Liver (tissue), 9 donors: ENCODE results near the gene MTHFD2L. TPM values are rescaled to one million over a fixed set of nuclear protein-coding genes. Genes with fewer than 3 reads are reported as not detected.

ENCODE experiments used
- DNase-seq: peaks from one replicate; pipeline ENCODE4 v3.0.0-alpha.2; 2017; ENCODE audit warnings: low spot score
- H3K27ac ChIP-seq, 2 donors: one replicate each; pipeline ENCODE4 v1.7.0; 2013; ENCODE audit warnings: inconsistent platforms in 2 of 2, low read length in 2 of 2, control low read depth in 1 of 2, low read depth in 1 of 2, mild to moderate bottlenecking in 1 of 2
- H3K27me3 ChIP-seq, 4 donors: one replicate each; pipeline versions ENCODE4 v1.6.1 to v1.7.0; 2013; ENCODE audit warnings: low read length in 3 of 4, inconsistent platforms in 1 of 4, mild to moderate bottlenecking in 1 of 4, moderate library complexity in 1 of 4; ENCODE audit not compliant: control insufficient read depth in 4 of 4, insufficient read depth in 4 of 4
- H3K36me3 ChIP-seq, 4 donors: one replicate each; pipeline versions ENCODE4 v1.6.1 to v1.7.0; 2013; ENCODE audit warnings: low read length in 3 of 4, mild to moderate bottlenecking in 3 of 4, low read depth in 1 of 4, moderate library complexity in 1 of 4; ENCODE audit not compliant: control insufficient read depth in 4 of 4, insufficient read depth in 3 of 4
- H3K4me1 ChIP-seq, 4 donors: one replicate each; pipeline versions ENCODE4 v1.6.1 to v1.7.0; 2013; ENCODE audit warnings: low read length in 3 of 4, mild to moderate bottlenecking in 3 of 4, moderate library complexity in 1 of 4; ENCODE audit not compliant: control insufficient read depth in 4 of 4, insufficient read depth in 4 of 4
- H3K4me3 ChIP-seq, 3 donors: one replicate each; pipeline versions ENCODE4 v1.6.1 to v1.7.0; 2013; ENCODE audit warnings: low read length in 3 of 3, control low read depth in 1 of 3, low read depth in 1 of 3, mild to moderate bottlenecking in 1 of 3
- H3K9ac ChIP-seq, 2 donors: one replicate each; pipeline ENCODE4 v1.7.0; 2013; ENCODE audit warnings: low read length in 2 of 2, mild to moderate bottlenecking in 2 of 2, moderate library complexity in 2 of 2, control low read depth in 1 of 2, low read depth in 1 of 2
- H3K9me3 ChIP-seq, 4 donors: one replicate each; pipeline versions ENCODE4 v1.6.1 to v1.7.0; 2013; ENCODE audit warnings: low read length in 3 of 4; ENCODE audit not compliant: control insufficient read depth in 4 of 4
- EGR1 ChIP-seq, 2 donors: IDR thresholded peaks; 2 replicates each; pipeline ENCODE4 v1.6.1; 2016 to 2018; ENCODE audit warnings: antibody characterized with exemption in 2 of 2, low read depth in 2 of 2
- HNF4A ChIP-seq, 2 donors: conservative IDR thresholded peaks; 2 replicates each; pipeline ENCODE4 v1.6.1; 2016; ENCODE audit warnings: antibody characterized with exemption in 2 of 2, mild to moderate bottlenecking in 2 of 2
- HNF4G ChIP-seq: IDR thresholded peaks from 2 replicates; pipeline ENCODE4 v1.6.1; 2016; ENCODE audit warnings: antibody characterized with exemption
- JUND ChIP-seq, 2 donors: IDR thresholded peaks; 2 replicates each; pipeline ENCODE4 v1.6.1; 2016; ENCODE audit warnings: antibody characterized with exemption in 2 of 2
- NR2F2 ChIP-seq: IDR thresholded peaks from 2 replicates; pipeline ENCODE4 v1.6.1; 2016; ENCODE audit warnings: antibody characterized with exemption
- RAD21 ChIP-seq, 2 donors: IDR thresholded peaks; 2 replicates each; pipeline ENCODE4 v1.6.1; 2016; ENCODE audit warnings: antibody characterized with exemption in 2 of 2, mild to moderate bottlenecking in 2 of 2
- RXRA ChIP-seq, 2 donors: IDR thresholded peaks; 2 replicates each; pipeline ENCODE4 v1.6.1; 2017 to 2018; ENCODE audit warnings: antibody characterized with exemption in 2 of 2, mild to moderate bottlenecking in 1 of 2
- TAF1 ChIP-seq: conservative IDR thresholded peaks from 2 replicates; pipeline ENCODE4 v1.6.1; 2016; ENCODE audit warnings: antibody characterized with exemption, mild to moderate bottlenecking
- YY1 ChIP-seq: IDR thresholded peaks from 2 replicates; pipeline ENCODE4 v1.6.1; 2016; ENCODE audit warnings: antibody characterized with exemption, mild to moderate bottlenecking
- WGBS: extraction: QIAGEN DNeasy Blood & Tissue Kit; methylation state at CpG from one replicate; pipeline ENCODE4 v1.1.7; 2013; 5-methylcytosine and 5-hydroxymethylcytosine counted together
- polyA plus RNA-seq, 2 donors: library from polyadenylated mRNA; stranded (reverse) in 1 of 2; unstranded in 1 of 2; fragments of 200-250 nt in 1 of 2; fragments of >200 nt in 1 of 2; fragmentation: Nextera tagmentation in 1 of 2; extraction: Ambion mirVana in 1 of 2; gene quantifications; one replicate each; pipeline versions ENCODE4 v1.2.1 to v1.2.3, GENCODE V29; 2013 to 2015
- total RNA-seq, 2 donors: library from RNA; depleted of rRNA; stranded (reverse); fragments of >200 nt; gene quantifications; one replicate each; pipeline ENCODE4 v1.2.3, GENCODE V29; 2014
- TF ChIP-seq, protein P1 (sequence below): fragments of 150-350 bp; IDR thresholded peaks from 2 replicates; pipeline ENCODE4 v1.5.1; 2017; ENCODE audit warnings: improper control_type of control experiment, low read depth, low read length; ENCODE audit not compliant: missing input control
- TF ChIP-seq, protein P2 (sequence below): IDR thresholded peaks from 2 replicates; pipeline ENCODE4 v1.6.1; 2016; ENCODE audit warnings: antibody characterized with exemption, mild to moderate bottlenecking
- TF ChIP-seq, protein P3 (sequence below): IDR thresholded peaks from 2 replicates; pipeline ENCODE4 v1.6.1; 2016; ENCODE audit warnings: antibody characterized with exemption
- TF ChIP-seq, protein P4 (sequence below): IDR thresholded peaks from 2 replicates; pipeline ENCODE4 v1.6.1; 2016; ENCODE audit warnings: antibody characterized with exemption
- donor health status: healthy.
- donor health status: healthy.
- donor health status: healthy.
- donor health status: healthy.
- donor health status: healthy.

Gene MTHFD2L
- total and polyA plus RNA-seq, 4 donors, result 7.4 to 51.5 (median 31.1) TPM

DNA sequence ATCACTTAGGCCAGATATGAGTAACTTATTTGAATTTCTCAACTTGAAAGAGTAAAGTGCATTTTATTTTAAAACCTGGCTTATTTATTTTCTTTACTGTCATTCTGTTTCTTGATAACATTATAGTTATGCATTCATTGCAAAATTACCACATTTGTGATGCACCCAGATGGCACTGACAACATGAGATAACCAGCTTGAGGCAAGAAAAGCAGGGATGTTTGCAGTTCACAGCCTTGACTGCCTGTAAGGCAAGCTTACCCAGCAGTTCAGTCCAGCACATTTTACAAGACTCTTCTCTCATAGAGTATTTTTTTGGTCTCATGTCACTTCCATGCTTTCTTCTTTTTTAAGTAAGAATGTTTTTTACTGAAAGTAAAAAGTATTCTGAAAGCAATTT is 125.0 kb downstream of the MTHFD2L start:
- Histone ChIP-seq H3K27ac (no peak overlapping the region), H3K9ac (no peak overlapping the region), H3K4me3 (no peak overlapping the region), H3K9me3 (no peaks in the 10 kb centered on the region), H3K4me1 (no peaks in the 10 kb centered on the region), H3K36me3 (peaks cover 0 to 3% (median under 1%) of the 10 kb centered on the region in 4 donors), H3K27me3 (no peaks in the 10 kb centered on the region)
- TF ChIP-seq, protein P1, sequence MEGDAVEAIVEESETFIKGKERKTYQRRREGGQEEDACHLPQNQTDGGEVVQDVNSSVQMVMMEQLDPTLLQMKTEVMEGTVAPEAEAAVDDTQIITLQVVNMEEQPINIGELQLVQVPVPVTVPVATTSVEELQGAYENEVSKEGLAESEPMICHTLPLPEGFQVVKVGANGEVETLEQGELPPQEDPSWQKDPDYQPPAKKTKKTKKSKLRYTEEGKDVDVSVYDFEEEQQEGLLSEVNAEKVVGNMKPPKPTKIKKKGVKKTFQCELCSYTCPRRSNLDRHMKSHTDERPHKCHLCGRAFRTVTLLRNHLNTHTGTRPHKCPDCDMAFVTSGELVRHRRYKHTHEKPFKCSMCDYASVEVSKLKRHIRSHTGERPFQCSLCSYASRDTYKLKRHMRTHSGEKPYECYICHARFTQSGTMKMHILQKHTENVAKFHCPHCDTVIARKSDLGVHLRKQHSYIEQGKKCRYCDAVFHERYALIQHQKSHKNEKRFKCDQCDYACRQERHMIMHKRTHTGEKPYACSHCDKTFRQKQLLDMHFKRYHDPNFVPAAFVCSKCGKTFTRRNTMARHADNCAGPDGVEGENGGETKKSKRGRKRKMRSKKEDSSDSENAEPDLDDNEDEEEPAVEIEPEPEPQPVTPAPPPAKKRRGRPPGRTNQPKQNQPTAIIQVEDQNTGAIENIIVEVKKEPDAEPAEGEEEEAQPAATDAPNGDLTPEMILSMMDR, result no peak
- TF ChIP-seq, protein P2, sequence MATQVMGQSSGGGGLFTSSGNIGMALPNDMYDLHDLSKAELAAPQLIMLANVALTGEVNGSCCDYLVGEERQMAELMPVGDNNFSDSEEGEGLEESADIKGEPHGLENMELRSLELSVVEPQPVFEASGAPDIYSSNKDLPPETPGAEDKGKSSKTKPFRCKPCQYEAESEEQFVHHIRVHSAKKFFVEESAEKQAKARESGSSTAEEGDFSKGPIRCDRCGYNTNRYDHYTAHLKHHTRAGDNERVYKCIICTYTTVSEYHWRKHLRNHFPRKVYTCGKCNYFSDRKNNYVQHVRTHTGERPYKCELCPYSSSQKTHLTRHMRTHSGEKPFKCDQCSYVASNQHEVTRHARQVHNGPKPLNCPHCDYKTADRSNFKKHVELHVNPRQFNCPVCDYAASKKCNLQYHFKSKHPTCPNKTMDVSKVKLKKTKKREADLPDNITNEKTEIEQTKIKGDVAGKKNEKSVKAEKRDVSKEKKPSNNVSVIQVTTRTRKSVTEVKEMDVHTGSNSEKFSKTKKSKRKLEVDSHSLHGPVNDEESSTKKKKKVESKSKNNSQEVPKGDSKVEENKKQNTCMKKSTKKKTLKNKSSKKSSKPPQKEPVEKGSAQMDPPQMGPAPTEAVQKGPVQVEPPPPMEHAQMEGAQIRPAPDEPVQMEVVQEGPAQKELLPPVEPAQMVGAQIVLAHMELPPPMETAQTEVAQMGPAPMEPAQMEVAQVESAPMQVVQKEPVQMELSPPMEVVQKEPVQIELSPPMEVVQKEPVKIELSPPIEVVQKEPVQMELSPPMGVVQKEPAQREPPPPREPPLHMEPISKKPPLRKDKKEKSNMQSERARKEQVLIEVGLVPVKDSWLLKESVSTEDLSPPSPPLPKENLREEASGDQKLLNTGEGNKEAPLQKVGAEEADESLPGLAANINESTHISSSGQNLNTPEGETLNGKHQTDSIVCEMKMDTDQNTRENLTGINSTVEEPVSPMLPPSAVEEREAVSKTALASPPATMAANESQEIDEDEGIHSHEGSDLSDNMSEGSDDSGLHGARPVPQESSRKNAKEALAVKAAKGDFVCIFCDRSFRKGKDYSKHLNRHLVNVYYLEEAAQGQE, result no peak
- TF ChIP-seq JUND (IDR thresholded peaks at IDR 0.05) (no peak), NR2F2 (no peak), RAD21 (IDR thresholded peaks at IDR 0.05) (no peak), YY1 (no peak), EGR1 (IDR thresholded peaks at IDR 0.05; ENCODE audit: low read depth in 2 of 2) (no peak), HNF4A (conservative IDR thresholded peaks at IDR 0.05) (no peak)
- TF ChIP-seq, protein P3, sequence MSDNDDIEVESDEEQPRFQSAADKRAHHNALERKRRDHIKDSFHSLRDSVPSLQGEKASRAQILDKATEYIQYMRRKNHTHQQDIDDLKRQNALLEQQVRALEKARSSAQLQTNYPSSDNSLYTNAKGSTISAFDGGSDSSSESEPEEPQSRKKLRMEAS, result no peak
- TF ChIP-seq, protein P4, sequence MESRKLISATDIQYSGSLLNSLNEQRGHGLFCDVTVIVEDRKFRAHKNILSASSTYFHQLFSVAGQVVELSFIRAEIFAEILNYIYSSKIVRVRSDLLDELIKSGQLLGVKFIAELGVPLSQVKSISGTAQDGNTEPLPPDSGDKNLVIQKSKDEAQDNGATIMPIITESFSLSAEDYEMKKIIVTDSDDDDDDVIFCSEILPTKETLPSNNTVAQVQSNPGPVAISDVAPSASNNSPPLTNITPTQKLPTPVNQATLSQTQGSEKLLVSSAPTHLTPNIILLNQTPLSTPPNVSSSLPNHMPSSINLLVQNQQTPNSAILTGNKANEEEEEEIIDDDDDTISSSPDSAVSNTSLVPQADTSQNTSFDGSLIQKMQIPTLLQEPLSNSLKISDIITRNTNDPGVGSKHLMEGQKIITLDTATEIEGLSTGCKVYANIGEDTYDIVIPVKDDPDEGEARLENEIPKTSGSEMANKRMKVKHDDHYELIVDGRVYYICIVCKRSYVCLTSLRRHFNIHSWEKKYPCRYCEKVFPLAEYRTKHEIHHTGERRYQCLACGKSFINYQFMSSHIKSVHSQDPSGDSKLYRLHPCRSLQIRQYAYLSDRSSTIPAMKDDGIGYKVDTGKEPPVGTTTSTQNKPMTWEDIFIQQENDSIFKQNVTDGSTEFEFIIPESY, result no peak
- DNase-seq, result no peak

DNA sequence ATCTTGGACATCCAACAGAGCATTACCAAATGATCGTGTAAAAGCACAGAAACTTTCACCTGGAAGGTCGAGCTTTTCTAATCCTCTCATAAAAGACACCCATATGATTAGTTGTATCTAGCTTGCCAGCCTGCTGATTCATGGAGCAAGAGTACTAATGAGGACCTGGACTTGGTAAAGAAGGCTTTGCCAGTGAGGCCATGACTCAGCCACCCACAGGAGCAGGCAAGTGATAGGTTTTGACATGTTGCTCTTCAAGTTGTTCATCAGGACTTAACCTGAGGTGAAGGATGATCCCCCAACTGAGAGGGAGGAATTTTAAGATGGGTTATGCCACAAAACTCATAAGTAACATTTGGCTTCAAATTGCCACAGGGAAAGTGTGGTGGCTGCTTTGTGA is 125.7 kb downstream of the MTHFD2L start:
- Histone ChIP-seq H3K36me3 (peaks cover 0 to 3% (median under 1%) of the 10 kb centered on the region in 4 donors), H3K9me3 (no peaks in the 10 kb centered on the region), H3K27me3 (no peaks in the 10 kb centered on the region), H3K4me1 (no peaks in the 10 kb centered on the region), H3K27ac (no peak overlapping the region), H3K9ac (no peak overlapping the region), H3K4me3 (no peak overlapping the region)
- WGBS, result 92% methylated on average over 2 of the region's 2 CpGs
- TF ChIP-seq TAF1 (no peak), NR2F2 (no peak), JUND (IDR thresholded peaks at IDR 0.05) (no peak), HNF4G (no peak), RXRA (IDR thresholded peaks at IDR 0.05) (no peak)
- TF ChIP-seq, protein P4, result no peak
- TF ChIP-seq, protein P1, result no peak
- TF ChIP-seq, protein P2, result no peak
- DNase-seq, result no peak
